Measurements from ENCODE around the gene LMX1A.

- TF ChIP-seq CTCF (IDR thresholded peaks at IDR 0.05), result no peak
- no peak for TF ChIP-seq ZFX (IDR thresholded peaks at IDR 0.05; ENCODE audit: borderline replicate concordance)
These were observed 26.6 kb upstream of the LMX1A start for GRCh38 chr1:165383067-165383466.

Data from 22Rv1 (cell line).